Activated CD8-positive, alpha-beta T cell treated with anti-CD3 and anti-CD28 coated beads for 36 hours (primary cell): ENCODE results near the gene CAMTA1. TPM values are rescaled to one million over a fixed set of nuclear protein-coding genes. Genes with fewer than 3 reads are reported as not detected.

Experiments used
- ATAC-seq: fragments of 200-7000 bp; cut with Tn5 transposase; one replicate; pipeline ENCODE4 v1.10.0; 2021; ENCODE audit warnings: mild to moderate bottlenecking, moderate library complexity
- CTCF ChIA-PET: fragments of 350-600 bp; sonication (Branson Sonifier 250); formaldehyde crosslinking; loops from one replicate; lab custom pipeline; 2021; ENCODE audit warnings: antibody characterized with exemption; lab: Charles Lee
- POLR2A ChIA-PET: fragments of 350-600 bp; sonication (Branson Sonifier 250); formaldehyde crosslinking; loops from one replicate; lab custom pipeline; 2021; ENCODE audit warnings: antibody characterized with exemption; lab: Charles Lee
- DNase-seq: peaks from one replicate; pipeline ENCODE4 v3.0.0-alpha.2; 2020
- H3K27ac Mint-ChIP-seq: one replicate; pipeline ENCODE4 v1.8.0; 2021; ENCODE audit warnings: mild to moderate bottlenecking, mixed read lengths
- H3K27me3 Mint-ChIP-seq: one replicate; pipeline ENCODE4 v1.8.0; 2021; ENCODE audit warnings: mixed read lengths
- H3K36me3 Mint-ChIP-seq: one replicate; pipeline ENCODE4 v1.8.0; 2021; ENCODE audit warnings: low read depth, mixed read lengths
- H3K4me1 Mint-ChIP-seq: one replicate; pipeline ENCODE4 v1.8.0; 2021; ENCODE audit warnings: low read depth, mixed read lengths
- H3K4me3 Mint-ChIP-seq: one replicate; pipeline ENCODE4 v1.8.0; 2021; ENCODE audit warnings: mild to moderate bottlenecking, moderate library complexity, mixed read lengths
- H3K9me3 Mint-ChIP-seq: one replicate; pipeline ENCODE4 v1.8.0; 2021; ENCODE audit warnings: mixed read lengths
- intact Hi-C: fragments of 100-400 bp; cut with micrococcal nuclease; formaldehyde crosslinking; loops from one replicate; pipeline ENCODE4 v1.10.0; 2022
- total RNA-seq, 2 experiments: library from RNA; stranded (reverse); gene quantifications; one replicate each; pipeline ENCODE4 v1.2.3, GENCODE V29; 2021
- TF ChIP-seq, protein P1 (sequence below): fragments of 200-600 bp; IDR thresholded peaks from one replicate; pipeline ENCODE4 v1.8.0; 2022; ENCODE audit warnings: antibody characterized with exemption, mild to moderate bottlenecking

Gene CAMTA1
- total RNA-seq, 2 experiments from 2014 or later = 67.7 to 70.9 TPM

GRCh38 chr1:7228252-7228961 lies 443.2 kb downstream of the CAMTA1 start:
- TF ChIP-seq, protein P1, sequence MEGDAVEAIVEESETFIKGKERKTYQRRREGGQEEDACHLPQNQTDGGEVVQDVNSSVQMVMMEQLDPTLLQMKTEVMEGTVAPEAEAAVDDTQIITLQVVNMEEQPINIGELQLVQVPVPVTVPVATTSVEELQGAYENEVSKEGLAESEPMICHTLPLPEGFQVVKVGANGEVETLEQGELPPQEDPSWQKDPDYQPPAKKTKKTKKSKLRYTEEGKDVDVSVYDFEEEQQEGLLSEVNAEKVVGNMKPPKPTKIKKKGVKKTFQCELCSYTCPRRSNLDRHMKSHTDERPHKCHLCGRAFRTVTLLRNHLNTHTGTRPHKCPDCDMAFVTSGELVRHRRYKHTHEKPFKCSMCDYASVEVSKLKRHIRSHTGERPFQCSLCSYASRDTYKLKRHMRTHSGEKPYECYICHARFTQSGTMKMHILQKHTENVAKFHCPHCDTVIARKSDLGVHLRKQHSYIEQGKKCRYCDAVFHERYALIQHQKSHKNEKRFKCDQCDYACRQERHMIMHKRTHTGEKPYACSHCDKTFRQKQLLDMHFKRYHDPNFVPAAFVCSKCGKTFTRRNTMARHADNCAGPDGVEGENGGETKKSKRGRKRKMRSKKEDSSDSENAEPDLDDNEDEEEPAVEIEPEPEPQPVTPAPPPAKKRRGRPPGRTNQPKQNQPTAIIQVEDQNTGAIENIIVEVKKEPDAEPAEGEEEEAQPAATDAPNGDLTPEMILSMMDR = no peak
- no peaks in the 10 kb centered on the region for H3K27me3 Mint-ChIP-seq
- CTCF ChIA-PET = no interaction called here
- no peaks in the 10 kb centered on the region for H3K4me1 Mint-ChIP-seq
- no peaks in the 10 kb centered on the region for H3K36me3 Mint-ChIP-seq
- DNase-seq = no peak
- no peak overlapping the region for H3K27ac Mint-ChIP-seq
- POLR2A ChIA-PET = no interaction called here
- no peaks in the 10 kb centered on the region for H3K9me3 Mint-ChIP-seq
- intact Hi-C loops = no loop called here
- no peak for ATAC-seq
- no peak overlapping the region for H3K4me3 Mint-ChIP-seq

DNA sequence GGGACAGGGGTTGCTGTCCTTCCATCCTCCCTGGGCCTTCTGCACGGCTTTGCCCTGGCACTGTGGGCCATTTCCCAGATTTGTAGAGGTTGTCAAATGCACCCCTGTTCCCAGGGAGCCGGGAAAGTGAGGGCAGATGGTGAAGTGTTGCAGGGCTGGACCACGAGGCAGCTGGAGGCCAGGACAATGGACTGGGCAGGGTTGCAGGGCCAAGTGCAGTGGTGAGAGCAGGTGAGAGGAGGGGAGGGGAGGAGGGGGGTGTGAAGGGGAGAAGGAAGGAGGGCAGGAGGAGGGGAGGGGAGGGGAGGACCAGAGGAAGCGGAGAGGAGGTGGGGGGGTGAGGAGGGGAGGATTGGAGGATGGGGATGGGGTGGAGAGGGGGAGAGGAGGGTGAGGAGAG lies 443.9 kb downstream of the CAMTA1 start:
- no peak overlapping the region for H3K4me3 Mint-ChIP-seq
- no peak for DNase-seq
- intact Hi-C loops = no loop called here
- H3K27me3 Mint-ChIP-seq = no peaks in the 10 kb centered on the region
- H3K9me3 Mint-ChIP-seq = no peaks in the 10 kb centered on the region
- no peak overlapping the region for H3K27ac Mint-ChIP-seq
- no peaks in the 10 kb centered on the region for H3K4me1 Mint-ChIP-seq
- no peak for ATAC-seq
- H3K36me3 Mint-ChIP-seq = no peaks in the 10 kb centered on the region
- ChIA-PET CTCF (no interaction called here), POLR2A (no interaction called here)
- TF ChIP-seq, protein P1 = no peak

DNA sequence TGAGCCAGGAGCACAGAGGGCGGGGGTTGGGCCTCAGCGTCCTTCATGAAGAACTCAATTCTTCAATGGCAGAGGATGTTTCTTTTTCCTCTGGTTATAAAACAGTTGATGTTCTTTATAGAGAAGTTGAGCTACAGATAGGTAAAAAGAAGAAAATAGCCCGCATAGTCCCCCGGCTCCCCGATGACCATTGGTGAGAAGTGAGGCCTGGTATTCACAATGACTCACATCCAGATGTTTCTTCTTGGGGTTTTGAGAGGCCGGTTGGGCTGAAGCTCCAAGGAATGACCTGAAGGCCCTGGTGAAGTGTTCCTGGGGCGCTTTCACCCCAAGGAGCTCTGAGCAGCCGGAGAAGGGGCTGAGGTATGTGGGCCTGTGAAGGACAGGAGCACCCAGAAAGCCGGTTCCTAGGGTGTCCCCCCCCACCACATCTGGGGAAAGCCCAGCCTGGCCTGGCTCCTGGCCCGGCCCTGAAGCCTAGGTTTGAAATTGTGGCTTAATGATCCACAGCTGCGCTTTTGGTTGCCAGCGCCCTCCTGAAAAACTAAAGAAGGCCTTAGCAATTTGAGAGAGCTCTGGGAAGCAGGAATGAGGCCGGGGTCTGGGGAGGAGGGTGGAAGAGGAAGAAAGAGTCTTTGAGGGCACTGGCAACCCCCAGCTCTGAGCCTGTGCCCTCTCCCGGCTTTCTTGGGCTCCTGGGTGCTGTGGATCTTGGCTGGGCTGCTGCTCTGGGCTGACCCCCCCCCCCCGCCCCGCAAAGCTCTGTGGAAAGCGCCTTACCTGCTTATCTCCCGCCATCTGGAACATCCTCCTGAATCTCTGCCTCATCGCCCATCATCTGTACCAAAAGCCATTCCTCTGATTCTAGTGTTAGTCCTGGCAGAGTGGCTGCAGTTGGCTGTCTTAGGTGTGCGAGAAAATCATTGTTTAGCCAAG lies 444.7 kb downstream of the CAMTA1 start:
- H3K4me1 Mint-ChIP-seq = no peaks in the 10 kb centered on the region

GRCh38 chr1:7232441-7233236 lies 447.4 kb downstream of the CAMTA1 start:
- H3K4me3 Mint-ChIP-seq = no peak overlapping the region
- CTCF ChIA-PET = no interaction called here
- DNase-seq (no peak), ATAC-seq (no peak)
- TF ChIP-seq, protein P1 = no peak
- intact Hi-C loops = no loop called here
- H3K27ac Mint-ChIP-seq = no peak overlapping the region
- no peaks in the 10 kb centered on the region for H3K36me3 Mint-ChIP-seq
- H3K9me3 Mint-ChIP-seq = no peaks in the 10 kb centered on the region
- POLR2A ChIA-PET = no interaction called here
- no peaks in the 10 kb centered on the region for H3K27me3 Mint-ChIP-seq
- no peaks in the 10 kb centered on the region for H3K4me1 Mint-ChIP-seq

More for the DNA sequence above, 444.7 kb downstream of the CAMTA1 start:
- no peak overlapping the region for H3K27ac Mint-ChIP-seq
- TF ChIP-seq, protein P1 = no peak
- ATAC-seq = no peak
- no peak overlapping the region for H3K4me3 Mint-ChIP-seq
- DNase-seq = no peak
- no peaks in the 10 kb centered on the region for H3K27me3 Mint-ChIP-seq
- H3K36me3 Mint-ChIP-seq = no peaks in the 10 kb centered on the region
- ChIA-PET POLR2A (no interaction called here), CTCF (no interaction called here)
- H3K9me3 Mint-ChIP-seq = no peaks in the 10 kb centered on the region
- intact Hi-C loops = no loop called here
